Testis (tissue), 2 donors: ENCODE data around the gene SHANK2.

Experiments used
- POLR2A ChIP-seq: fragments of 450-650 bp; IDR thresholded peaks from one replicate; pipeline ENCODE4 v1.6.1; 2017; ENCODE audit warnings: antibody characterized with exemption, mild to moderate bottlenecking, moderate library complexity
- TF ChIP-seq, protein P1 (sequence below), 3 experiments: fragments of 450-650 bp in 2 of 3; fragments of 200-600 bp in 1 of 3; sonication (generic) in 1 of 3; IDR thresholded peaks; one replicate each; pipeline ENCODE4 v1.5.1; 2016 to 2019; ENCODE audit warnings: antibody characterized with exemption in 3 of 3, mild to moderate bottlenecking in 2 of 3, moderate library complexity in 1 of 3

DNA sequence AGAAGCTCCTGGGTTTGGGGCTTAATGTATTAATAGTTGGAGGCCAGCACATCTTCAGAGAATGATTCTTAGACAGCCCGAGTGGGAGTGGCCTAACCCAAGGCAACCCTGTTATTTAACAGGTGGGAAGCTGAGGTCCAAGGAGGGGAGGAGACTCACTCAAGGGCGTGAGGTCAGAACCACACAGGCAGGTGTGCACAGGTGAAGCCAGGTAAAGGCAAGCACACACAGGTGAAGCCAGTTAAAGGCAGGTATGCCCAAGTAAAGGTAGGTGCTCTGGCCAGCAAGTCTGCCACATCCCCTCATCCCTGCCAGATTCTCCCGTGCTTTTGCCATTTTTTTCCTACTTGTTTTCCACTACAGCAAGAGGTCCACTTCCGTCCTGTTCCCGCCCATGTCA is 2.9 kb upstream of the SHANK2 start:
- TF ChIP-seq, protein P1, sequence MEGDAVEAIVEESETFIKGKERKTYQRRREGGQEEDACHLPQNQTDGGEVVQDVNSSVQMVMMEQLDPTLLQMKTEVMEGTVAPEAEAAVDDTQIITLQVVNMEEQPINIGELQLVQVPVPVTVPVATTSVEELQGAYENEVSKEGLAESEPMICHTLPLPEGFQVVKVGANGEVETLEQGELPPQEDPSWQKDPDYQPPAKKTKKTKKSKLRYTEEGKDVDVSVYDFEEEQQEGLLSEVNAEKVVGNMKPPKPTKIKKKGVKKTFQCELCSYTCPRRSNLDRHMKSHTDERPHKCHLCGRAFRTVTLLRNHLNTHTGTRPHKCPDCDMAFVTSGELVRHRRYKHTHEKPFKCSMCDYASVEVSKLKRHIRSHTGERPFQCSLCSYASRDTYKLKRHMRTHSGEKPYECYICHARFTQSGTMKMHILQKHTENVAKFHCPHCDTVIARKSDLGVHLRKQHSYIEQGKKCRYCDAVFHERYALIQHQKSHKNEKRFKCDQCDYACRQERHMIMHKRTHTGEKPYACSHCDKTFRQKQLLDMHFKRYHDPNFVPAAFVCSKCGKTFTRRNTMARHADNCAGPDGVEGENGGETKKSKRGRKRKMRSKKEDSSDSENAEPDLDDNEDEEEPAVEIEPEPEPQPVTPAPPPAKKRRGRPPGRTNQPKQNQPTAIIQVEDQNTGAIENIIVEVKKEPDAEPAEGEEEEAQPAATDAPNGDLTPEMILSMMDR (IDR thresholded peaks at IDR 0.05): no peak
- TF ChIP-seq POLR2A: no peak
